H9 (cell line): ENCODE results near the gene GHRHR. TPM values are rescaled to one million over a fixed set of nuclear protein-coding genes. Genes with fewer than 3 reads are reported as not detected.

Experiments used
- DNase-seq: peaks from one replicate; pipeline ENCODE4 v3.0.0-alpha.2; 2017
- H2AFZ ChIP-seq: one replicate; pipeline ENCODE4 v1.6.1; 2013; ENCODE audit warnings: mild to moderate bottlenecking, low read length, control low read depth, moderate library complexity
- H2AK5ac ChIP-seq: 2 replicates; pipeline ENCODE4 v1.6.1; 2013; ENCODE audit warnings: low read length, control low read depth, mixed read lengths; ENCODE audit not compliant: insufficient read length
- H2BK120ac ChIP-seq: one replicate; pipeline ENCODE4 v1.6.1; 2013; ENCODE audit warnings: low read depth, mild to moderate bottlenecking, low read length, control low read depth, inconsistent platforms; ENCODE audit not compliant: poor library complexity, severe bottlenecking
- H2BK12ac ChIP-seq: 2 replicates; pipeline ENCODE4 v1.6.1; 2013; ENCODE audit warnings: low read length, control low read depth, mixed read lengths, low read depth; ENCODE audit not compliant: insufficient read length
- H2BK15ac ChIP-seq: 2 replicates; pipeline ENCODE4 v1.6.1; 2013; ENCODE audit warnings: low read depth, low read length, control low read depth
- H2BK20ac ChIP-seq: one replicate; pipeline ENCODE4 v1.6.1; 2013; ENCODE audit warnings: low read depth, mild to moderate bottlenecking, low read length, control low read depth, inconsistent platforms; ENCODE audit not compliant: poor library complexity, severe bottlenecking
- H2BK5ac ChIP-seq: 2 replicates; pipeline ENCODE4 v1.6.1; 2013; ENCODE audit warnings: low read length, control low read depth, mixed read lengths; ENCODE audit not compliant: insufficient read length
- H3K14ac ChIP-seq: 2 replicates; pipeline ENCODE4 v1.6.1; 2013; ENCODE audit warnings: low read length, control low read depth; ENCODE audit not compliant: insufficient read depth
- H3K18ac ChIP-seq: 2 replicates; pipeline ENCODE4 v1.6.1; 2013; ENCODE audit warnings: low read depth, mild to moderate bottlenecking, mixed read lengths, low read length, control low read depth; ENCODE audit not compliant: insufficient read length
- H3K23ac ChIP-seq: 2 replicates; pipeline ENCODE4 v1.6.1; 2013; ENCODE audit warnings: low read length, control low read depth, mixed read lengths, low read depth; ENCODE audit not compliant: insufficient read length
- H3K23me2 ChIP-seq: 2 replicates; pipeline ENCODE4 v1.6.1; 2013; ENCODE audit warnings: low read depth, mild to moderate bottlenecking, mixed read lengths, low read length, control low read depth; ENCODE audit not compliant: insufficient read length, poor library complexity, severe bottlenecking
- H3K27ac ChIP-seq: 2 replicates; pipeline ENCODE4 v1.5.1; 2013; ENCODE audit warnings: low read length, control low read depth, mixed read lengths, low read depth; ENCODE audit not compliant: insufficient read length
- H3K27me3 ChIP-seq: 2 replicates; pipeline ENCODE4 v1.6.1; 2013; ENCODE audit warnings: low read length, control low read depth, inconsistent platforms; ENCODE audit not compliant: insufficient read depth
- H3K4ac ChIP-seq: 2 replicates; pipeline ENCODE4 v1.6.1; 2013; ENCODE audit warnings: low read depth, mild to moderate bottlenecking, control low read depth, inconsistent platforms, low read length, moderate library complexity
- H3K4me1 ChIP-seq: 2 replicates; pipeline ENCODE4 v1.6.1; 2013; ENCODE audit warnings: low read length, control low read depth, inconsistent platforms; ENCODE audit not compliant: insufficient read depth
- H3K4me2 ChIP-seq: 2 replicates; pipeline ENCODE4 v1.6.1; 2013; ENCODE audit warnings: low read length, control low read depth, mixed read lengths; ENCODE audit not compliant: insufficient read length, insufficient read depth
- H3K56ac ChIP-seq: 2 replicates; pipeline ENCODE4 v1.6.1; 2013; ENCODE audit warnings: low read depth, mild to moderate bottlenecking, mixed read lengths, low read length, control low read depth; ENCODE audit not compliant: insufficient read length
- H3K79me1 ChIP-seq: 2 replicates; pipeline ENCODE4 v1.6.1; 2013; ENCODE audit warnings: low read depth, mild to moderate bottlenecking, moderate library complexity, low read length, control low read depth, inconsistent platforms; ENCODE audit not compliant: insufficient read depth, poor library complexity, severe bottlenecking
- H3K79me2 ChIP-seq: 2 replicates; pipeline ENCODE4 v1.6.1; 2013; ENCODE audit warnings: low read length, control low read depth, inconsistent platforms; ENCODE audit not compliant: insufficient read depth
- H3K9ac ChIP-seq: 2 replicates; pipeline ENCODE4 v1.6.1; 2013; ENCODE audit warnings: low read length, control low read depth, mixed read lengths; ENCODE audit not compliant: insufficient read length; ENCODE audit errors: extremely low read depth
- H3K9me3 ChIP-seq: one replicate; pipeline ENCODE4 v1.6.1; 2013; ENCODE audit warnings: low read depth, low read length, inconsistent platforms; ENCODE audit not compliant: control insufficient read depth
- H3T11ph ChIP-seq: one replicate; pipeline ENCODE4 v1.6.1; 2013; ENCODE audit warnings: mild to moderate bottlenecking, low read length, control low read depth, inconsistent platforms
- H4K20me1 ChIP-seq: one replicate; pipeline ENCODE4 v1.6.1; 2013; ENCODE audit not compliant: control insufficient read depth, insufficient read length, insufficient read depth
- H4K5ac ChIP-seq: 2 replicates; pipeline ENCODE4 v1.6.1; 2013; ENCODE audit warnings: low read depth, mild to moderate bottlenecking, mixed read lengths, low read length, control low read depth; ENCODE audit not compliant: insufficient read length
- H4K8ac ChIP-seq: replicated peaks from 2 replicates; pipeline ENCODE4 v1.6.1; 2013; ENCODE audit warnings: low read length, control low read depth, mixed read lengths, low read depth; ENCODE audit not compliant: insufficient read length
- H4K91ac ChIP-seq: 2 replicates; pipeline ENCODE4 v1.6.1; 2013; ENCODE audit warnings: low read depth, mild to moderate bottlenecking, moderate library complexity, mixed read lengths, low read length, control low read depth; ENCODE audit not compliant: insufficient read length
- H3K27ac Mint-ChIP-seq, 3 experiments: 2 replicates in 2 of 3; 3 replicates in 1 of 3; pipeline ENCODE4 v1.8.0; 2020 to 2021; ENCODE audit warnings: mixed read lengths in 3 of 3, mild to moderate bottlenecking in 1 of 3, moderate library complexity in 1 of 3
- H3K27me3 Mint-ChIP-seq: 2 replicates; pipeline ENCODE4 v1.8.0; 2021; ENCODE audit warnings: low read depth, mild to moderate bottlenecking, moderate library complexity, mixed read lengths
- H3K36me3 Mint-ChIP-seq, 3 experiments: 2 replicates in 2 of 3; 3 replicates in 1 of 3; pipeline ENCODE4 v1.8.0; 2020 to 2021; ENCODE audit warnings: low read depth in 3 of 3, mixed read lengths in 3 of 3; ENCODE audit not compliant: insufficient read depth in 1 of 3
- H3K4me1 Mint-ChIP-seq, 2 experiments: 2 replicates each; pipeline ENCODE4 v1.8.0; 2020; ENCODE audit warnings: mixed read lengths in 2 of 2
- H3K4me3 Mint-ChIP-seq, 2 experiments: 2 replicates in 1 of 2; 3 replicates in 1 of 2; pipeline ENCODE4 v1.8.0; 2020 to 2021; ENCODE audit warnings: mild to moderate bottlenecking in 2 of 2, mixed read lengths in 2 of 2, moderate library complexity in 1 of 2
- H3K9me3 Mint-ChIP-seq, 2 experiments: 2 replicates in 1 of 2; 3 replicates in 1 of 2; pipeline ENCODE4 v1.8.0; 2020; ENCODE audit warnings: mild to moderate bottlenecking in 2 of 2, mixed read lengths in 2 of 2, moderate library complexity in 1 of 2
- WGBS: extraction: QIAGEN DNeasy Blood & Tissue Kit; methylation state at CpG from one replicate; pipeline ENCODE4 v1.1.7; 2013; ENCODE audit warnings: missing lambda C conversion rate, low lambda C conversion rate, mixed read lengths; ENCODE audit not compliant: insufficient read length; ENCODE audit errors: extremely low coverage; 5-methylcytosine and 5-hydroxymethylcytosine counted together
- total RNA-seq: library from RNA; stranded (reverse); gene quantifications from 2 replicates; pipeline ENCODE4 v1.2.1, GENCODE V29; 2021
- TF ChIP-seq, protein P1 (sequence below): fragments of 200-600 bp; sonication (generic); conservative IDR thresholded peaks from 3 replicates; pipeline ENCODE4 v1.8.0; 2021; ENCODE audit warnings: antibody characterized with exemption, mild to moderate bottlenecking

The GHRHR gene
- total RNA-seq, 1 experiment from 2014 or later, result 7.4 TPM

DNA sequence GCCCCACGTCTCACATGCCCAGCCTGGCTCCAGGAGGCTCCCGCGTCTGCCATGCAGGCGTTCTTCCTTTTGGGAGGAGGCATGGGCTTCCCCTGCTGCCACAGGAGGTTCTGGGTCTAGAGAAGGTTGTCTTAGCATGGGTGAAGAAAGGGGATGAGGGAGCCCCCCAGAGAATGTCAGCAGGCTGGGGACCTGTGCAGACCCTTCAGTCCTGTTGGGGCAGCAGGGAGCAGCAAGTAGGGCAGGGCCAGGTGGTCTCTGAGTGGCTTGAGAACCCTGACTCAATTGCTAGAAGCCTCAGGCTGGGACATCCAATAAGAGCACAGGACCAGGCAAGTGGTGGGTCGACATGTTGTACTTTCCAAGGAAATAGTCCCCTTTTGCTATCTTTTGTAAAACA, 54.0 kb downstream of the GHRHR start:
- WGBS, result no CpG with 5 or more reads among the region's 5 CpGs

More for the DNA sequence above, 54.0 kb downstream of the GHRHR start:
- H3K4me3 Mint-ChIP-seq, result no peak overlapping the region
- H3K27ac ChIP-seq, result no peak overlapping the region
- H3K4me1 Mint-ChIP-seq, result peaks cover 33 to 34% of the 10 kb centered on the region in 2 experiments
- no peak overlapping the region for H2AK5ac ChIP-seq
- H3K9ac ChIP-seq, result no peak overlapping the region
- H4K20me1 ChIP-seq, result peaks cover 2% of the 10 kb centered on the region
- H2BK12ac ChIP-seq, result no peak overlapping the region
- H3K9me3 Mint-ChIP-seq, result no peaks in the 10 kb centered on the region
- H3T11ph ChIP-seq, result no peak overlapping the region
- no peak for DNase-seq
- H4K91ac ChIP-seq, result no peak overlapping the region
- H2BK15ac ChIP-seq, result no peak overlapping the region
- no peak overlapping the region; a peak in 1 of 7 replicates for H3K27ac Mint-ChIP-seq
- peaks cover 5% of the 10 kb centered on the region for H3K27me3 Mint-ChIP-seq
- H3K23ac ChIP-seq, result no peak overlapping the region
- no peaks in the 10 kb centered on the region for H3K79me1 ChIP-seq
- H2BK20ac ChIP-seq, result no peak overlapping the region
- H2AFZ ChIP-seq, result no peak overlapping the region
- no peak overlapping the region for H3K4me2 ChIP-seq
- peaks cover 8% of the 10 kb centered on the region for H3K4me1 ChIP-seq
- no peak overlapping the region for H3K4ac ChIP-seq
- no peak overlapping the region for H2BK5ac ChIP-seq
- no peak overlapping the region for H3K18ac ChIP-seq
- no peak overlapping the region for H2BK120ac ChIP-seq
- no peaks in the 10 kb centered on the region for H3K79me2 ChIP-seq
- no peaks in the 10 kb centered on the region for H3K23me2 ChIP-seq
- TF ChIP-seq, protein P1, sequence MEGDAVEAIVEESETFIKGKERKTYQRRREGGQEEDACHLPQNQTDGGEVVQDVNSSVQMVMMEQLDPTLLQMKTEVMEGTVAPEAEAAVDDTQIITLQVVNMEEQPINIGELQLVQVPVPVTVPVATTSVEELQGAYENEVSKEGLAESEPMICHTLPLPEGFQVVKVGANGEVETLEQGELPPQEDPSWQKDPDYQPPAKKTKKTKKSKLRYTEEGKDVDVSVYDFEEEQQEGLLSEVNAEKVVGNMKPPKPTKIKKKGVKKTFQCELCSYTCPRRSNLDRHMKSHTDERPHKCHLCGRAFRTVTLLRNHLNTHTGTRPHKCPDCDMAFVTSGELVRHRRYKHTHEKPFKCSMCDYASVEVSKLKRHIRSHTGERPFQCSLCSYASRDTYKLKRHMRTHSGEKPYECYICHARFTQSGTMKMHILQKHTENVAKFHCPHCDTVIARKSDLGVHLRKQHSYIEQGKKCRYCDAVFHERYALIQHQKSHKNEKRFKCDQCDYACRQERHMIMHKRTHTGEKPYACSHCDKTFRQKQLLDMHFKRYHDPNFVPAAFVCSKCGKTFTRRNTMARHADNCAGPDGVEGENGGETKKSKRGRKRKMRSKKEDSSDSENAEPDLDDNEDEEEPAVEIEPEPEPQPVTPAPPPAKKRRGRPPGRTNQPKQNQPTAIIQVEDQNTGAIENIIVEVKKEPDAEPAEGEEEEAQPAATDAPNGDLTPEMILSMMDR, result no peak
- H4K5ac ChIP-seq, result no peak overlapping the region
- H3K9me3 ChIP-seq, result no peaks in the 10 kb centered on the region
- H3K27me3 ChIP-seq, result no peaks in the 10 kb centered on the region
- H4K8ac ChIP-seq, result no peak overlapping the region
- no peak overlapping the region for H3K14ac ChIP-seq
- no peak overlapping the region for H3K56ac ChIP-seq
- H3K36me3 Mint-ChIP-seq, result no peaks in the 10 kb centered on the region
